H1 (cell line): ENCODE data around the gene HDAC8. TPM values are rescaled to one million over a fixed set of nuclear protein-coding genes. Genes with fewer than 3 reads are reported as not detected.

Experiments used
- CTCF ChIA-PET: fragments of 300-600 bp; sonication (Branson Sonifier 250); formaldehyde crosslinking; loops from one replicate; lab custom pipeline; 2021; ENCODE audit not compliant: partially characterized antibody; lab: Charles Lee
- POLR2A ChIA-PET: fragments of 300-600 bp; sonication (Branson Sonifier 250); formaldehyde crosslinking; loops from one replicate; lab custom pipeline; 2021; ENCODE audit warnings: inconsistent platforms; ENCODE audit not compliant: partially characterized antibody; lab: Charles Lee
- DNase-seq, 2 experiments: peaks; one replicate each; pipeline versions ENCODE4 v3.0.0 to v3.0.0-alpha.2; 2010 to 2022; ENCODE audit warnings: low spot score in 2 of 2, low read depth in 1 of 2, mixed read lengths in 1 of 2
- FAIRE-seq: peaks from 2 replicates; lab custom pipeline; 2011; peaks lifted over from hg19 to GRCh38; lab: Jason Lieb, UNC
- H2AFZ ChIP-seq: 2 replicates; pipeline ENCODE4 v1.8.1; 2012; ENCODE audit warnings: low read length, inconsistent platforms
- H2AK5ac ChIP-seq: 2 replicates; pipeline ENCODE4 v1.6.1; 2013; ENCODE audit warnings: low read depth, low read length
- H2BK120ac ChIP-seq: replicated peaks from 2 replicates; pipeline ENCODE3; 2013; ENCODE audit warnings: low read depth, low read length, inconsistent platforms
- H2BK12ac ChIP-seq: 2 replicates; pipeline ENCODE4 v1.6.1; 2013; ENCODE audit warnings: low read depth, low read length
- H2BK15ac ChIP-seq: 2 replicates; pipeline ENCODE4 v1.6.1; 2013; ENCODE audit warnings: low read length
- H2BK20ac ChIP-seq: 2 replicates; pipeline ENCODE4 v1.6.1; 2013; ENCODE audit warnings: low read length
- H2BK5ac ChIP-seq: 2 replicates; pipeline ENCODE4 v1.6.1; 2013; ENCODE audit warnings: low read depth, low read length
- H3K14ac ChIP-seq: 2 replicates; pipeline ENCODE4 v1.6.1; 2013; ENCODE audit warnings: inconsistent platforms; ENCODE audit not compliant: insufficient read length
- H3K18ac ChIP-seq: 2 replicates; pipeline ENCODE4 v1.6.1; 2013; ENCODE audit warnings: low read length; ENCODE audit errors: extremely low read depth
- H3K23ac ChIP-seq: 2 replicates; pipeline ENCODE4 v1.6.1; 2013; ENCODE audit warnings: inconsistent platforms; ENCODE audit not compliant: insufficient read length
- H3K23me2 ChIP-seq: 2 replicates; pipeline ENCODE4 v1.6.1; 2013; ENCODE audit warnings: low read depth, low read length
- H3K27ac ChIP-seq: 2 replicates; pipeline ENCODE4 v1.6.1; 2011; ENCODE audit warnings: low read depth, low read length, inconsistent platforms
- H3K27me3 ChIP-seq, 4 experiments: replicated peaks in 1 of 4; 1 replicate in 1 of 4; 2 replicates in 3 of 4; pipeline versions ENCODE4 v1.6.1 to v1.8.1; 2011 to 2013; ENCODE audit warnings: low read length in 3 of 4, mild to moderate bottlenecking in 3 of 4, inconsistent platforms in 2 of 4, mixed read lengths in 2 of 4, moderate library complexity in 1 of 4; ENCODE audit not compliant: control insufficient read depth in 3 of 4, insufficient read depth in 3 of 4; ENCODE audit errors: extremely low read depth in 1 of 4
- H3K36me3 ChIP-seq, 4 experiments: 2 replicates each; pipeline versions ENCODE4 v1.6.1 to v1.8.1; 2011 to 2013; ENCODE audit warnings: mild to moderate bottlenecking in 4 of 4, low read length in 3 of 4, moderate library complexity in 2 of 4, control low read depth in 1 of 4, inconsistent platforms in 1 of 4; ENCODE audit not compliant: insufficient read depth in 4 of 4, control insufficient read depth in 2 of 4
- H3K4ac ChIP-seq: replicated peaks from 2 replicates; pipeline ENCODE3; 2013; ENCODE audit warnings: low read length, low read depth, mixed read lengths, inconsistent platforms; ENCODE audit not compliant: insufficient read length
- H3K4me1 ChIP-seq, 4 experiments: replicated peaks in 1 of 4; 1 replicate in 1 of 4; 2 replicates in 3 of 4; pipeline versions ENCODE4 v1.6.1 to v1.8.1; 2011 to 2013; ENCODE audit warnings: low read length in 3 of 4, inconsistent platforms in 2 of 4, mixed read lengths in 1 of 4; ENCODE audit not compliant: insufficient read depth in 4 of 4, control insufficient read depth in 3 of 4
- H3K4me2 ChIP-seq, 2 experiments: 2 replicates each; pipeline versions ENCODE4 v1.6.1 to v1.8.1; 2011 to 2013; ENCODE audit warnings: low read depth in 2 of 2, low read length in 2 of 2, control low read depth in 1 of 2, inconsistent platforms in 1 of 2, mild to moderate bottlenecking in 1 of 2; ENCODE audit not compliant: insufficient read depth in 1 of 2
- H3K4me3 ChIP-seq, 4 experiments: fragments of 200-600, 300-600 bp in 1 of 4; sonication (generic), shearing (Covaris generic), sonication (Bioruptor Twin) in 1 of 4; 2 replicates each; pipeline versions ENCODE4 v1.5.1 to v1.8.1; 2011 to 2016; ENCODE audit warnings: low read length in 4 of 4, low read depth in 3 of 4, control low read depth in 2 of 4, inconsistent platforms in 2 of 4, mild to moderate bottlenecking in 2 of 4, mixed read lengths in 1 of 4, moderate library complexity in 1 of 4; ENCODE audit not compliant: insufficient read depth in 2 of 4; ENCODE audit errors: extremely low read depth in 1 of 4
- H3K56ac ChIP-seq: replicated peaks from 2 replicates; pipeline ENCODE3; 2013; ENCODE audit warnings: low read depth, mild to moderate bottlenecking, mixed read lengths, low read length, inconsistent platforms; ENCODE audit not compliant: insufficient read length
- H3K79me1 ChIP-seq: 2 replicates; pipeline ENCODE4 v1.6.1; 2013; ENCODE audit warnings: low read depth, low read length, control low read depth
- H3K79me2 ChIP-seq, 2 experiments: 2 replicates each; pipeline versions ENCODE4 v1.6.1 to v1.8.1; 2012 to 2013; ENCODE audit warnings: low read length in 2 of 2, mild to moderate bottlenecking in 2 of 2, inconsistent platforms in 1 of 2; ENCODE audit not compliant: insufficient read depth in 2 of 2, control insufficient read depth in 1 of 2
- H3K9ac ChIP-seq, 4 experiments: replicated peaks in 1 of 4; 1 replicate in 1 of 4; 2 replicates in 3 of 4; pipeline versions ENCODE4 v1.6.1 to v1.8.1; 2011 to 2013; ENCODE audit warnings: low read depth in 3 of 4, low read length in 3 of 4, control low read depth in 2 of 4, mild to moderate bottlenecking in 2 of 4, moderate library complexity in 2 of 4, inconsistent platforms in 1 of 4; ENCODE audit errors: extremely low read depth in 1 of 4
- H3K9me3 ChIP-seq, 2 experiments: 2 replicates each; pipeline versions ENCODE4 v1.6.1 to v1.8.1; 2012 to 2013; ENCODE audit warnings: mild to moderate bottlenecking in 2 of 2, moderate library complexity in 2 of 2, control low read depth in 1 of 2, inconsistent platforms in 1 of 2, low read depth in 1 of 2, low read length in 1 of 2, mixed read lengths in 1 of 2; ENCODE audit not compliant: insufficient read depth in 2 of 2
- H4K20me1 ChIP-seq, 2 experiments: replicated peaks in 1 of 2; 2 replicates each; pipeline versions ENCODE3 to v1.8.1; 2011 to 2013; ENCODE audit warnings: inconsistent platforms in 2 of 2, low read length in 2 of 2, mild to moderate bottlenecking in 1 of 2; ENCODE audit not compliant: insufficient read depth in 2 of 2, control insufficient read depth in 1 of 2
- H4K5ac ChIP-seq: 2 replicates; pipeline ENCODE4 v1.6.1; 2013; ENCODE audit warnings: low read length, low read depth, mixed read lengths, inconsistent platforms; ENCODE audit not compliant: insufficient read length
- H4K8ac ChIP-seq: 2 replicates; pipeline ENCODE4 v1.8.0; 2013; ENCODE audit warnings: mild to moderate bottlenecking, moderate library complexity, low read length, inconsistent platforms; ENCODE audit not compliant: insufficient read depth; ENCODE audit errors: extremely low read depth
- H4K91ac ChIP-seq: replicated peaks from 2 replicates; pipeline ENCODE3; 2013; ENCODE audit warnings: low read length, mixed read lengths, inconsistent platforms; ENCODE audit not compliant: insufficient read length
- ATF2 ChIP-seq: IDR thresholded peaks from 2 replicates; pipeline ENCODE4 v1.6.1; 2012; ENCODE audit warnings: low read length, inconsistent platforms
- ATF3 ChIP-seq: IDR thresholded peaks from 2 replicates; pipeline ENCODE4 v1.6.1; 2011; ENCODE audit warnings: low read depth, mild to moderate bottlenecking, low read length; ENCODE audit not compliant: insufficient read depth
- BACH1 ChIP-seq: IDR thresholded peaks from 2 replicates; pipeline ENCODE4 v1.6.1; 2012; ENCODE audit warnings: low read length, improper control_type of control experiment
- BCL11A ChIP-seq, 2 experiments: IDR thresholded peaks; one replicate each; pipeline ENCODE4 v1.6.1; 2011; ENCODE audit warnings: low read depth in 2 of 2, low read length in 2 of 2, mild to moderate bottlenecking in 2 of 2
- CHD1 ChIP-seq: IDR thresholded peaks from 2 replicates; pipeline ENCODE4 v1.6.1; 2012; ENCODE audit warnings: low read depth, low read length, improper control_type of control experiment
- EZH2 ChIP-seq: fragments of 200-600 bp; sonication (generic); IDR thresholded peaks from 2 replicates; pipeline ENCODE4 v1.7.1; 2012; ENCODE audit warnings: low read depth, mild to moderate bottlenecking, moderate library complexity, low read length, inconsistent platforms; ENCODE audit not compliant: severe bottlenecking
- FOSL1 ChIP-seq: IDR thresholded peaks from 2 replicates; pipeline ENCODE4 v1.6.1; 2011; ENCODE audit warnings: mild to moderate bottlenecking, low read depth, low read length, moderate library complexity; ENCODE audit not compliant: insufficient read depth
- SUZ12 ChIP-seq: fragments of 200-600 bp; sonication (generic); IDR thresholded peaks from 2 replicates; pipeline ENCODE4 v1.6.1; 2012; ENCODE audit warnings: mild to moderate bottlenecking, inconsistent platforms, low read length, moderate library complexity, mixed read lengths
- TAF7 ChIP-seq: optimal IDR thresholded peaks from 2 replicates; pipeline ENCODE3; 2011; ENCODE audit warnings: low read depth, mild to moderate bottlenecking, inconsistent platforms, low read length, moderate library complexity, borderline replicate concordance
- TEAD4 ChIP-seq: IDR thresholded peaks from 2 replicates; pipeline ENCODE4 v1.6.1; 2012; ENCODE audit warnings: low read depth, low read length, inconsistent platforms, mixed read lengths
- ZNF274 ChIP-seq: IDR thresholded peaks from 2 replicates; pipeline ENCODE4 v1.7.0; 2012; ENCODE audit warnings: low read length, borderline replicate concordance; ENCODE audit errors: extremely low read depth
- polyA plus RNA-seq, 7 experiments: library from polyadenylated mRNA; depleted of rRNA in 3 of 7; stranded (reverse) in 5 of 7; unstranded in 2 of 7; fragments of >200 nt in 5 of 7; fragments of 200-250 nt in 2 of 7; gene quantifications; 1 replicate in 5 of 7; 2 replicates in 1 of 7; 4 replicates in 1 of 7; pipeline versions ENCODE4 v1.2.1 to v1.2.3, GENCODE V29; 2011 to 2013; ENCODE audit warnings: missing spikeins in 2 of 7, mixed read lengths in 2 of 7
- total RNA-seq: library from RNA; stranded (reverse); fragmentation: NEBNext Ultra II Directional; extraction: Animal tissue kit (Norgen Biotek cat#: 25700); gene quantifications from 2 replicates; pipeline ENCODE4 v1.2.1, GENCODE V29; 2021

HDAC8 gene
- total and polyA plus RNA-seq, 2 of the 8 experiments (the other 6 are each of a cell fraction or from before 2014, with no cell fraction given): 9.7 to 20.3 TPM

- H2BK15ac ChIP-seq: no peak overlapping the region
- POLR2A ChIA-PET: no interaction called here
- H3K27ac ChIP-seq: no peak overlapping the region
- H3K4me3 ChIP-seq: no peak overlapping the region
- H3K23ac ChIP-seq: no peak overlapping the region
- no peak overlapping the region for H2BK12ac ChIP-seq
- no peak overlapping the region for H4K8ac ChIP-seq
- H3K56ac ChIP-seq: no peak overlapping the region
- CTCF ChIA-PET: interaction anchor here (0.6 kb wide), 1 partner anchor 212 kb away, joined by 3 read pairs; no protein-coding TSS in a partner anchor
- H2BK120ac ChIP-seq: no peak overlapping the region
- no peak overlapping the region for H3K9ac ChIP-seq
- H2BK5ac ChIP-seq: no peak overlapping the region
- FAIRE-seq (no peak), DNase-seq (no peak)
- no peaks in the 10 kb centered on the region for H3K27me3 ChIP-seq
- no peak overlapping the region for H3K18ac ChIP-seq
- H3K4ac ChIP-seq: no peak overlapping the region
- H3K4me2 ChIP-seq: no peak overlapping the region
- no peak overlapping the region for H4K5ac ChIP-seq
- H2AFZ ChIP-seq: no peak overlapping the region
- no peaks in the 10 kb centered on the region for H4K20me1 ChIP-seq
- H4K91ac ChIP-seq: no peak overlapping the region
- H3K23me2 ChIP-seq: no peaks in the 10 kb centered on the region
- no peaks in the 10 kb centered on the region for H3K36me3 ChIP-seq
- H3K14ac ChIP-seq: no peak overlapping the region
- no peak overlapping the region for H2AK5ac ChIP-seq
- no peak overlapping the region for H2BK20ac ChIP-seq
- no peaks in the 10 kb centered on the region for H3K79me2 ChIP-seq
- H3K9me3 ChIP-seq: no peaks in the 10 kb centered on the region
- no peaks in the 10 kb centered on the region for H3K4me1 ChIP-seq
- no peaks in the 10 kb centered on the region for H3K79me1 ChIP-seq
- TF ChIP-seq TEAD4 (no peak), BACH1 (no peak), FOSL1 (no peak), BCL11A (IDR thresholded peaks at IDR 0.05; ENCODE audit: low read depth in 2 of 2, low read length in 2 of 2) (no peak), CHD1 (no peak), ATF3 (no peak), ZNF274 (no peak), SUZ12 (no peak), TAF7 (no peak), ATF2 (no peak), EZH2 (no peak)
Measured at GRCh38 chrX:72498782-72499181, 73.9 kb downstream of the HDAC8 start.
